Measurements from ENCODE around the gene THY1.
"Not testable (repeated sequence)": the region's sequence is repeated elsewhere in the genome, so short reads cannot be mapped to it uniquely, and the experiment has no call there.

Gene THY1

GRCh38 chr11:119418759-119419158, 4.2 kb downstream of the THY1 start:
- DNase-seq (ENCODE audit: low read depth in 2 of 2), result no peak

- no peak for DNase-seq (ENCODE audit: low read depth in 2 of 2)
Observed at GRCh38 chr11:119417726-119418540, 5.0 kb downstream of the THY1 start.

GRCh38 chr11:119416606-119417580, 6.1 kb downstream of the THY1 start:
- no peak for DNase-seq (ENCODE audit: low read depth in 2 of 2)

- DNase-seq (ENCODE audit: low read depth in 2 of 2), result no peak
Observed at GRCh38 chr11:119415966-119416365, 7.0 kb downstream of the THY1 start.

GRCh38 chr11:119415517-119415916, 7.5 kb downstream of the THY1 start:
- no peak for DNase-seq (ENCODE audit: low read depth in 2 of 2)

- no peak for DNase-seq (ENCODE audit: low read depth in 2 of 2)
Observed at GRCh38 chr11:119414734-119415133, 8.2 kb downstream of the THY1 start.

- DNase-seq (ENCODE audit: low read depth in 2 of 2), result no peak
Observed at GRCh38 chr11:119414321-119414720, 8.7 kb downstream of the THY1 start.

GRCh38 chr11:119412072-119412471, 10.9 kb downstream of the THY1 start:
- no peak for DNase-seq (ENCODE audit: low read depth in 2 of 2)

GRCh38 chr11:119410501-119410900, 12.5 kb downstream of the THY1 start:
- DNase-seq (ENCODE audit: low read depth in 2 of 2), result no peak

- DNase-seq (ENCODE audit: low read depth in 2 of 2), result no peak
Observed at GRCh38 chr11:119409731-119410130, 13.2 kb downstream of the THY1 start.

GRCh38 chr11:119406005-119406404, 17.0 kb downstream of the THY1 start:
- DNase-seq (ENCODE audit: low read depth in 2 of 2), result no peak

GRCh38 chr11:119405448-119405847, 17.5 kb downstream of the THY1 start:
- not testable (repeated sequence) for DNase-seq (ENCODE audit: low read depth in 2 of 2)

- no peak for DNase-seq (ENCODE audit: low read depth in 2 of 2)
Observed at GRCh38 chr11:119404872-119405271, 18.1 kb downstream of the THY1 start.

- no peak for DNase-seq (ENCODE audit: low read depth in 2 of 2)
Observed at GRCh38 chr11:119403021-119403420, 20.0 kb downstream of the THY1 start.

GRCh38 chr11:119402470-119402869, 20.5 kb downstream of the THY1 start:
- DNase-seq (ENCODE audit: low read depth in 2 of 2), result no peak

GRCh38 chr11:119400860-119401259, 22.1 kb downstream of the THY1 start:
- DNase-seq (ENCODE audit: low read depth in 2 of 2), result no peak

GRCh38 chr11:119397740-119398139, 25.2 kb downstream of the THY1 start:
- DNase-seq (ENCODE audit: low read depth in 2 of 2), result no peak

- DNase-seq (ENCODE audit: low read depth in 2 of 2), result no peak
Observed at GRCh38 chr11:119396835-119397234, 26.1 kb downstream of the THY1 start.

GRCh38 chr11:119391275-119391674, 31.7 kb downstream of the THY1 start:
- no peak for DNase-seq (ENCODE audit: low read depth in 2 of 2)

- no peak for DNase-seq (ENCODE audit: low read depth in 2 of 2)
Observed at GRCh38 chr11:119389611-119390254, 33.2 kb downstream of the THY1 start.

- no peak for DNase-seq (ENCODE audit: low read depth in 2 of 2)
Observed at GRCh38 chr11:119388103-119388502, 34.9 kb downstream of the THY1 start.

GRCh38 chr11:119384332-119384731, 38.6 kb downstream of the THY1 start:
- no peak for DNase-seq (ENCODE audit: low read depth in 2 of 2)
